Activated naive CD8-positive, alpha-beta T cell treated with anti-CD3 and anti-CD28 coated beads, Interleukin-2, amount 10 ng/mL, durations not matched to agents 7 days and 5 days (primary cell): Measurements from ENCODE around the gene SNX2. TPM values are rescaled to one million over a fixed set of nuclear protein-coding genes. Genes with fewer than 3 reads are reported as not detected.

Source experiments
- ATAC-seq: fragments of 150-1000 bp; cut with Tn5 transposase; one replicate; pipeline ENCODE4 v1.10.0; 2021; ENCODE audit warnings: low read depth, moderate library complexity
- POLR2A ChIA-PET: fragments of 350-600 bp; sonication (Branson Sonifier 250); formaldehyde crosslinking; loops from one replicate; lab custom pipeline; 2021; ENCODE audit warnings: antibody characterized with exemption; lab: Charles Lee
- DNase-seq: peaks from one replicate; pipeline ENCODE4 v3.0.0; 2021
- H3K27ac Mint-ChIP-seq: one replicate; pipeline ENCODE4 v1.8.0; 2022; ENCODE audit warnings: mild to moderate bottlenecking, mixed read lengths
- H3K27me3 Mint-ChIP-seq: one replicate; pipeline ENCODE4 v1.8.0; 2022; ENCODE audit warnings: mild to moderate bottlenecking, moderate library complexity, mixed read lengths
- H3K36me3 Mint-ChIP-seq: one replicate; pipeline ENCODE4 v1.8.0; 2021; ENCODE audit warnings: mild to moderate bottlenecking, mixed read lengths
- H3K4me1 Mint-ChIP-seq: one replicate; pipeline ENCODE4 v1.8.0; 2021; ENCODE audit warnings: mixed read lengths
- H3K4me3 Mint-ChIP-seq: one replicate; pipeline ENCODE4 v1.8.0; 2022; ENCODE audit warnings: mild to moderate bottlenecking, moderate library complexity, mixed read lengths
- H3K9me3 Mint-ChIP-seq: one replicate; pipeline ENCODE4 v1.8.0; 2021; ENCODE audit warnings: mixed read lengths
- total RNA-seq, 2 experiments: library from RNA; stranded (reverse); gene quantifications; one replicate each; pipeline ENCODE4 v1.2.3, GENCODE V29; 2021

Gene SNX2
- total RNA-seq, 2 experiments from 2014 or later = 42.9 to 43.0 TPM

GRCh38 chr5:122864400-122864799 lies 89.5 kb downstream of the SNX2 start:
- no peak for ATAC-seq
- H3K4me3 Mint-ChIP-seq = no peak overlapping the region
- peaks cover 7% of the 10 kb centered on the region for H3K27me3 Mint-ChIP-seq
- H3K27ac Mint-ChIP-seq = no peak overlapping the region
- H3K9me3 Mint-ChIP-seq = peaks cover 2% of the 10 kb centered on the region
- DNase-seq = no peak
- H3K4me1 Mint-ChIP-seq = no peaks in the 10 kb centered on the region
- no peaks in the 10 kb centered on the region for H3K36me3 Mint-ChIP-seq
- POLR2A ChIA-PET = no interaction called here

- peaks cover 7% of the 10 kb centered on the region for H3K27me3 Mint-ChIP-seq
- H3K4me1 Mint-ChIP-seq = no peaks in the 10 kb centered on the region
- peaks cover 2% of the 10 kb centered on the region for H3K9me3 Mint-ChIP-seq
- no peak for DNase-seq
- H3K4me3 Mint-ChIP-seq = no peak overlapping the region
- ATAC-seq = no peak
- no peak overlapping the region for H3K27ac Mint-ChIP-seq
- H3K36me3 Mint-ChIP-seq = no peaks in the 10 kb centered on the region
- POLR2A ChIA-PET = no interaction called here
Observed at GRCh38 chr5:122864842-122865241, 90.0 kb downstream of the SNX2 start.

- no peaks in the 10 kb centered on the region for H3K4me1 Mint-ChIP-seq
- no peak overlapping the region for H3K27ac Mint-ChIP-seq
- POLR2A ChIA-PET = no interaction called here
- DNase-seq (no peak), ATAC-seq (no peak)
- H3K9me3 Mint-ChIP-seq = no peaks in the 10 kb centered on the region
- no peaks in the 10 kb centered on the region for H3K27me3 Mint-ChIP-seq
- H3K36me3 Mint-ChIP-seq = no peaks in the 10 kb centered on the region
- H3K4me3 Mint-ChIP-seq = no peak overlapping the region
Observed at GRCh38 chr5:122870219-122870856, 95.5 kb downstream of the SNX2 start.

- no peaks in the 10 kb centered on the region for H3K4me1 Mint-ChIP-seq
- H3K36me3 Mint-ChIP-seq = no peaks in the 10 kb centered on the region
- POLR2A ChIA-PET = no interaction called here
- ATAC-seq (no peak), DNase-seq (no peak)
- no peak overlapping the region for H3K27ac Mint-ChIP-seq
- no peaks in the 10 kb centered on the region for H3K27me3 Mint-ChIP-seq
- H3K4me3 Mint-ChIP-seq = no peak overlapping the region
- H3K9me3 Mint-ChIP-seq = no peaks in the 10 kb centered on the region
Observed at GRCh38 chr5:122871661-122872060, 96.8 kb downstream of the SNX2 start.

- DNase-seq = no peak
- POLR2A ChIA-PET = no interaction called here
- Mint-ChIP-seq H3K27me3 (no peaks in the 10 kb centered on the region), H3K4me1 (peaks cover 3% of the 10 kb centered on the region), H3K4me3 (no peak overlapping the region), H3K27ac (no peak overlapping the region), H3K36me3 (no peaks in the 10 kb centered on the region), H3K9me3 (no peaks in the 10 kb centered on the region)
- no peak for ATAC-seq
Observed at GRCh38 chr5:122874179-122874875, 99.4 kb downstream of the SNX2 start.

- POLR2A ChIA-PET = no interaction called here
- ATAC-seq (no peak), DNase-seq (no peak)
- H3K36me3 Mint-ChIP-seq = no peaks in the 10 kb centered on the region
- H3K9me3 Mint-ChIP-seq = no peaks in the 10 kb centered on the region
- no peaks in the 10 kb centered on the region for H3K27me3 Mint-ChIP-seq
- H3K4me3 Mint-ChIP-seq = no peak overlapping the region
- peaks cover 3% of the 10 kb centered on the region for H3K4me1 Mint-ChIP-seq
- no peak overlapping the region for H3K27ac Mint-ChIP-seq
Observed at GRCh38 chr5:122877518-122877917, 102.6 kb downstream of the SNX2 start.

GRCh38 chr5:122879076-122879475 lies 104.2 kb downstream of the SNX2 start:
- no peaks in the 10 kb centered on the region for H3K36me3 Mint-ChIP-seq
- no peak overlapping the region for H3K27ac Mint-ChIP-seq
- no peaks in the 10 kb centered on the region for H3K27me3 Mint-ChIP-seq
- no peak overlapping the region for H3K4me3 Mint-ChIP-seq
- POLR2A ChIA-PET = no interaction called here
- peaks cover 5% of the 10 kb centered on the region for H3K4me1 Mint-ChIP-seq
- ATAC-seq (no peak), DNase-seq (no peak)
- H3K9me3 Mint-ChIP-seq = no peaks in the 10 kb centered on the region

Other genes with a start within 250 kb of the SNX2 start
- 1 to 10 TPM; 3.2 to 3.4 TPM for gene SNX24, start 70.5 kb downstream of the SNX2 start, total RNA-seq